Vagina (tissue), 2 donors: ENCODE data around the gene CYP21A2. TPM values are rescaled to one million over a fixed set of nuclear protein-coding genes. Genes with fewer than 3 reads are reported as not detected.
"Not testable (repeated sequence)": the region's sequence is repeated elsewhere in the genome, so short reads cannot be mapped to it uniquely, and the experiment has no call there.

ENCODE experiments used
- DNase-seq, 2 donors: peaks; one replicate each; pipeline ENCODE4 v3.0.0-alpha.2; 2017; ENCODE audit errors: extremely low spot score in 2 of 2
- H3K27ac ChIP-seq: fragments of 200-600 bp; sonication (generic); one replicate; pipeline ENCODE4 v1.5.1; 2019
- H3K27me3 ChIP-seq: fragments of 200-600 bp; sonication (generic); one replicate; pipeline ENCODE4 v1.5.1; 2019
- H3K36me3 ChIP-seq, 2 donors: fragments of 200-600 bp; sonication (generic); one replicate each; pipeline ENCODE4 v1.5.1; 2017 to 2019
- H3K4me1 ChIP-seq: fragments of 200-600 bp; sonication (generic); one replicate; pipeline ENCODE4 v1.5.1; 2019
- H3K4me3 ChIP-seq, 2 donors: fragments of 200-600 bp; sonication (generic); 1 replicate in 1 of 2; 2 replicates in 1 of 2; pipeline ENCODE4 v1.5.1; 2016 to 2019
- H3K9me3 ChIP-seq: fragments of 200-600 bp; sonication (generic); one replicate; pipeline ENCODE4 v1.5.1; 2019
- intact Hi-C: fragments of 100-400 bp; cut with DNase I; formaldehyde crosslinking; loops from one replicate; pipeline ENCODE4 v1.15.1; 2023
- total RNA-seq: library from RNA; depleted of rRNA; stranded (reverse); fragments of >200 nt; gene quantifications from one replicate; pipeline ENCODE4 v1.2.3, GENCODE V29; 2016

The CYP21A2 gene
- 9.3 TPM for total RNA-seq

- H3K9me3 ChIP-seq, DNase-seq, intact Hi-C loops, H3K4me3 ChIP-seq, H3K27me3 ChIP-seq, H3K27ac ChIP-seq, H3K4me1 ChIP-seq, H3K36me3 ChIP-seq: not testable (repeated sequence)
Measured at GRCh38 chr6:32037598-32038524, at the start of gene CYP21A2. Gene CYP21A2 (plus strand): TSS chr6:32038415. CDS start chr6:32038423, 8 bp downstream.

GRCh38 chr6:31989363-31989762 lies 48.9 kb upstream of the CYP21A2 start:
- H3K36me3 ChIP-seq = not testable (repeated sequence)

GRCh38 chr6:31994421-31994820 lies 43.8 kb upstream of the CYP21A2 start:
- H3K27ac ChIP-seq, intact Hi-C loops, DNase-seq, H3K4me1 ChIP-seq, H3K36me3 ChIP-seq, H3K9me3 ChIP-seq, H3K27me3 ChIP-seq, H3K4me3 ChIP-seq: not testable (repeated sequence)

More at GRCh38 chr6:31989363-31989762, 48.9 kb upstream of the CYP21A2 start:
- DNase-seq, H3K4me1 ChIP-seq, H3K9me3 ChIP-seq, H3K27ac ChIP-seq, H3K4me3 ChIP-seq, intact Hi-C loops, H3K27me3 ChIP-seq: not testable (repeated sequence)

GRCh38 chr6:31996385-31996784 lies 41.8 kb upstream of the CYP21A2 start:
- DNase-seq, H3K9me3 ChIP-seq, H3K27ac ChIP-seq, H3K36me3 ChIP-seq, H3K4me1 ChIP-seq, H3K27me3 ChIP-seq, H3K4me3 ChIP-seq, intact Hi-C loops: not testable (repeated sequence)

- intact Hi-C loops, H3K4me1 ChIP-seq, DNase-seq, H3K27ac ChIP-seq, H3K9me3 ChIP-seq, H3K4me3 ChIP-seq, H3K36me3 ChIP-seq, H3K27me3 ChIP-seq: not testable (repeated sequence)
Measured at GRCh38 chr6:32002546-32003268, 35.5 kb upstream of the CYP21A2 start.

- DNase-seq, H3K36me3 ChIP-seq, H3K27me3 ChIP-seq, H3K9me3 ChIP-seq, intact Hi-C loops, H3K4me3 ChIP-seq, H3K27ac ChIP-seq, H3K4me1 ChIP-seq: not testable (repeated sequence)
Measured at GRCh38 chr6:32003301-32003700, 34.9 kb upstream of the CYP21A2 start.

- H3K9me3 ChIP-seq, H3K4me1 ChIP-seq, H3K27me3 ChIP-seq, H3K36me3 ChIP-seq, H3K4me3 ChIP-seq, H3K27ac ChIP-seq, intact Hi-C loops, DNase-seq: not testable (repeated sequence)
Measured at GRCh38 chr6:32004393-32004792, 33.8 kb upstream of the CYP21A2 start.

GRCh38 chr6:32004864-32005537 lies 33.2 kb upstream of the CYP21A2 start:
- DNase-seq, H3K4me3 ChIP-seq, H3K27me3 ChIP-seq, intact Hi-C loops, H3K9me3 ChIP-seq, H3K27ac ChIP-seq, H3K4me1 ChIP-seq, H3K36me3 ChIP-seq: not testable (repeated sequence)

- H3K4me3 ChIP-seq, intact Hi-C loops, H3K36me3 ChIP-seq, H3K27me3 ChIP-seq, H3K4me1 ChIP-seq, DNase-seq, H3K9me3 ChIP-seq, H3K27ac ChIP-seq: not testable (repeated sequence)
Measured at GRCh38 chr6:32005538-32005880, 32.7 kb upstream of the CYP21A2 start.

- DNase-seq, H3K27me3 ChIP-seq, H3K4me3 ChIP-seq, intact Hi-C loops, H3K36me3 ChIP-seq, H3K9me3 ChIP-seq, H3K4me1 ChIP-seq, H3K27ac ChIP-seq: not testable (repeated sequence)
Measured at GRCh38 chr6:32005991-32006529, 32.2 kb upstream of the CYP21A2 start.

- intact Hi-C loops, H3K4me1 ChIP-seq, H3K4me3 ChIP-seq, DNase-seq, H3K9me3 ChIP-seq, H3K36me3 ChIP-seq, H3K27me3 ChIP-seq, H3K27ac ChIP-seq: not testable (repeated sequence)
Measured at GRCh38 chr6:32007086-32007485, 31.1 kb upstream of the CYP21A2 start.

GRCh38 chr6:32008037-32008436 lies 30.2 kb upstream of the CYP21A2 start:
- H3K9me3 ChIP-seq, H3K36me3 ChIP-seq, H3K4me1 ChIP-seq, intact Hi-C loops, H3K27ac ChIP-seq, H3K27me3 ChIP-seq, H3K4me3 ChIP-seq, DNase-seq: not testable (repeated sequence)

GRCh38 chr6:32008616-32009015 lies 29.6 kb upstream of the CYP21A2 start:
- H3K27ac ChIP-seq, H3K4me3 ChIP-seq, intact Hi-C loops, DNase-seq, H3K9me3 ChIP-seq, H3K4me1 ChIP-seq, H3K27me3 ChIP-seq, H3K36me3 ChIP-seq: not testable (repeated sequence)
